ENCODE data around the gene NCS1. TPM values are rescaled to one million over a fixed set of nuclear protein-coding genes. Genes with fewer than 3 reads are reported as not detected.

The NCS1 gene
- total and polyA plus RNA-seq, 5 donors from 2014 or later: 0.22 TPM; not detected in 4

DNA sequence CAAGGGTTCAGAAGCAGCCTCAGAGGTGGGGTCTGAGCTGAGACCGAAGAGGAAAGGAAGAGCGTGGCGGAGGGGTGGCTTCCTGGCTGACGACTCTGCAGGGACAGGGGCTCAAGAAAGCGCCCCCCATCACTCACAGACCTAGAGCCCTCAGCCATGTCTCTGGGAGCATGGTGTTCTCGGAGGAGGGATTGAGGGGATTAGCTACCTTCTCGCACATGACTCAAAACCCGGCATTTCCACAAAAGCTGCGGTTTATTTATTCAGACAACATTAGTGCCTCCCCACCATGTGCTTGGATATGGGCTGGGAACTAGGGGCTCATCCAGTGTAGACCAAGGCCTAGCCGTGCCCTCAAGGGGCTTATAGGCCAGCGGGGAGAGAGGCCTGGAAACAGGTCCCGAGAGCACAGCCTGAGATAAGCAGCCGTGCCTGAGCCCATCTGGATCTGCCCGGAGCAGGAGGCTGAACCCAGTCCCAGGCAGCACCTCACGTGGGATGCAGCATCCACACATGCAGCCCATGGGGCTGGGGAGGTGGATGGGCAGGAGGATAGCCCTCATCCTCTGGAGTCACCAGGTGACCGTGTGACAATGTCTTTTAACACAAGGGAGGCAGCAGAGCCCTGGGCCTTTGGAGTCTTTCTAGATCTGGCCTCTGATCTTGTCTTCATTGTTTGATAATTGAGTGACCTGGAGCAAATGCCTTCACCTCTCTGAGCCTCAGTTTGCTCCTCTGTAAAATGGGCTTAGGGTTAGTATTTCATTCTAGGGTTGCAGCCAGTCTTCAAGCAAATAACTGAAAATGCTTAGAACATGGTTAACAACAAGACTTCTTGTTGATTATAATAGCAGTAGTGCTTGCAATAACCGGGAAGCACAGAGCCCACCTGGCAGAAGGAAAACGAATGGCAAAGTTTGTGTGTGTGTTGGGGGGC, 92.5 kb downstream of the NCS1 start:
- Histone ChIP-seq H3K27ac (ENCODE audit: insufficient read depth, low read length, poor library complexity, severe bottlenecking) (no peak overlapping the region), H3K4me1 (ENCODE audit: control insufficient read depth, insufficient read depth, low read length, poor library complexity, severe bottlenecking) (no peaks in the 10 kb centered on the region), H3K4me3 (ENCODE audit: low read depth, low read length) (no peak overlapping the region), H3K36me3 (ENCODE audit: control insufficient read depth, insufficient read depth, low read length) (no peaks in the 10 kb centered on the region), H3K27me3 (ENCODE audit: control insufficient read depth, insufficient read depth, low read length) (peaks cover 18% of the 10 kb centered on the region), H3K9me3 (ENCODE audit: control insufficient read depth in 2 of 2, low read length in 2 of 2) (no peaks in the 10 kb centered on the region)
- H3K27me3 Mint-ChIP-seq: peaks cover 58% of the 10 kb centered on the region
- DNase-seq (no peak), ATAC-seq (ENCODE audit: low read depth in 2 of 2) (no peak)
- H3K4me1 Mint-ChIP-seq: peaks cover 0 to 4% (median 1%) of the 10 kb centered on the region in 4 donors
- no peak overlapping the region for H3K27ac Mint-ChIP-seq
- no peaks in the 10 kb centered on the region for H3K36me3 Mint-ChIP-seq
- peaks cover 0 to 5% (median 0%) of the 10 kb centered on the region in 7 donors for H3K9me3 Mint-ChIP-seq
- H3K4me3 Mint-ChIP-seq: no peak overlapping the region

- Histone ChIP-seq H3K9me3 (ENCODE audit: control insufficient read depth in 2 of 2, low read length in 2 of 2) (no peaks in the 10 kb centered on the region), H3K27me3 (ENCODE audit: control insufficient read depth, insufficient read depth, low read length) (peaks cover 18% of the 10 kb centered on the region), H3K4me1 (ENCODE audit: control insufficient read depth, insufficient read depth, low read length, poor library complexity, severe bottlenecking) (no peaks in the 10 kb centered on the region), H3K27ac (ENCODE audit: insufficient read depth, low read length, poor library complexity, severe bottlenecking) (no peak within 1 kb of the TSS), H3K36me3 (ENCODE audit: control insufficient read depth, insufficient read depth, low read length) (no peaks in the 10 kb centered on the region), H3K4me3 (ENCODE audit: low read depth, low read length) (no peak within 1 kb of the TSS)
- Mint-ChIP-seq H3K36me3 (no peaks in the 10 kb centered on the region), H3K27me3 (peaks cover 62% of the 10 kb centered on the region), H3K9me3 (peaks cover 0 to 5% (median 0%) of the 10 kb centered on the region in 7 donors), H3K4me1 (peaks cover 0 to 4% (median 1%) of the 10 kb centered on the region in 4 donors), H3K27ac (no peak within 1 kb of the TSS), H3K4me3 (peak within 1 kb of the TSS in 1 of 4 donors; percentile 50)
- ATAC-seq (ENCODE audit: low read depth in 2 of 2) (no peak), DNase-seq (no peak)
Observed at GRCh38 chr9:130265431-130266235, 93.4 kb downstream of the NCS1 start, which contains the start of gene HMCN2. Gene HMCN2, plus strand, starts transcription at chr9:130265760. Its CDS starts 119 bp downstream, at chr9:130265879.

GRCh38 chr9:130266236-130267098, 94.3 kb downstream of the NCS1 start:
- no peak overlapping the region for H3K27ac Mint-ChIP-seq
- Histone ChIP-seq H3K27ac (ENCODE audit: insufficient read depth, low read length, poor library complexity, severe bottlenecking) (no peak overlapping the region), H3K4me3 (ENCODE audit: low read depth, low read length) (no peak overlapping the region), H3K9me3 (ENCODE audit: control insufficient read depth in 2 of 2, low read length in 2 of 2) (no peaks in the 10 kb centered on the region), H3K27me3 (ENCODE audit: control insufficient read depth, insufficient read depth, low read length) (peaks cover 21% of the 10 kb centered on the region), H3K36me3 (ENCODE audit: control insufficient read depth, insufficient read depth, low read length) (no peaks in the 10 kb centered on the region), H3K4me1 (ENCODE audit: control insufficient read depth, insufficient read depth, low read length, poor library complexity, severe bottlenecking) (no peaks in the 10 kb centered on the region)
- ATAC-seq (ENCODE audit: low read depth in 2 of 2) (no peak), DNase-seq (no peak)
- peaks cover 68% of the 10 kb centered on the region for H3K27me3 Mint-ChIP-seq
- peak overlapping the region in 2 of 4 donors; percentile 33 to 50 for H3K4me3 Mint-ChIP-seq
- H3K9me3 Mint-ChIP-seq: peaks cover 0 to 5% (median 0%) of the 10 kb centered on the region in 7 donors
- peaks cover 0 to 4% (median 1%) of the 10 kb centered on the region in 4 donors for H3K4me1 Mint-ChIP-seq
- no peaks in the 10 kb centered on the region for H3K36me3 Mint-ChIP-seq

DNA sequence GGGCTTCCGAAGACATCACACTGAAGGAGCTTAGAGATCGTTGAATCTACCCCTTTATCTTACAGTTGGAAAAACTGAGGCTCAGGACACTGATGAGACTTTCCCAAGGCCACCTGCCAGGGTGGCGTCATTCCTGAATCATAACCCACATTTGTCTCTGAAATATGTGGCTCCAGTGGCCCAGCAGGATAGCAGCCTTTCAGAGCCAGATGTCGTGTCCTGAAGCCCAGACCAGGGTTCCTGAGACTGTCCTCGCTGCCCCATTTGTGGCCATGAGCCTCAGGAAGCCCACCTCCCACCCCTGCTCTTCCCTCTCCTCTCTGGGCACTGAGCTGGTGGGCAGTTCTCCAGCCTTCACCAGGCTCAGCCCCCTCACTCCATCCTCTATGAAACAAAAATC, 95.7 kb downstream of the NCS1 start:
- Histone ChIP-seq H3K27ac (ENCODE audit: insufficient read depth, low read length, poor library complexity, severe bottlenecking) (no peak overlapping the region), H3K36me3 (ENCODE audit: control insufficient read depth, insufficient read depth, low read length) (no peaks in the 10 kb centered on the region), H3K4me1 (ENCODE audit: control insufficient read depth, insufficient read depth, low read length, poor library complexity, severe bottlenecking) (no peaks in the 10 kb centered on the region), H3K4me3 (ENCODE audit: low read depth, low read length) (no peak overlapping the region), H3K9me3 (ENCODE audit: control insufficient read depth in 2 of 2, low read length in 2 of 2) (no peaks in the 10 kb centered on the region), H3K27me3 (ENCODE audit: control insufficient read depth, insufficient read depth, low read length) (peaks cover 23% of the 10 kb centered on the region)
- Mint-ChIP-seq H3K4me1 (peaks cover 0 to 4% (median 1%) of the 10 kb centered on the region in 4 donors), H3K27me3 (peaks cover 71% of the 10 kb centered on the region), H3K9me3 (peaks cover 0 to 2% (median 0%) of the 10 kb centered on the region in 7 donors), H3K36me3 (no peaks in the 10 kb centered on the region), H3K4me3 (no peak overlapping the region), H3K27ac (no peak overlapping the region)
- ATAC-seq (ENCODE audit: low read depth in 2 of 2) (no peak), DNase-seq (no peak)

DNA sequence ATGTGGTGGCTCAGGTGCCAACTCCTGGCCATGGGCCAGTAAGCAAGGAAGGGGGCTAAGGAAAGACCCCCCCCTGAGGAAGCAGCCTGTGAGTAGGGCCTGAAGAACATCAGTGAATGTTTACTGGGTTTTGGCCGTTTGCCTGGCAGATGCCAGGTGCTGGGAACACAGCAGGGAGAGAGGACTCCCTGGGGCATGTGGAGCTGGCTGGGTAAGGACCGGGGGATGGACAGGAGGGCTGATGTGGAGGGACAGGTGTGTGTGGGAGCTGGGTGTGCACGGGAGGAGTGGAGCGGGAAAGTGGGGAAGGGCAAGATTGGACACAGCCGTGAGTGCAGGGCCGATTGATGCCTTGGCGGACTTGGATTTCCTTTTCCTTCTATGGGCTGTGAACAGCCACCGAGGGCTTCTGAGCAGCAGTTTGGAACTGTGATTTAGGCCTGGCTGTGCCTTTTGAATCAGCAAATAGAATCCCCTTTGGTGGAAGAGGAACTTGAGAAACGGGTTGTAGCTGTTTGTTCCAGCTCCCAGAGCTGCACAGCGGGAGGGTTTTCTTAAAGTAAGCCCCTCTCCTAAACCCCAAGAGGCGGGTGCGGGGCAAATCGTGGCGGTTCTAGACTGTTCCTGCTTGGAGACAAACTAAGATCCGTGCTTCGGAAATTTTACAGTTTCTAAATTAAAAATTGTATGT, 96.5 kb downstream of the NCS1 start:
- H3K9me3 Mint-ChIP-seq: peaks cover 0 to 2% (median 0%) of the 10 kb centered on the region in 7 donors
- peaks cover 71% of the 10 kb centered on the region for H3K27me3 Mint-ChIP-seq
- Histone ChIP-seq H3K9me3 (ENCODE audit: control insufficient read depth in 2 of 2, low read length in 2 of 2) (no peaks in the 10 kb centered on the region), H3K36me3 (ENCODE audit: control insufficient read depth, insufficient read depth, low read length) (no peaks in the 10 kb centered on the region), H3K27ac (ENCODE audit: insufficient read depth, low read length, poor library complexity, severe bottlenecking) (no peak overlapping the region), H3K4me1 (ENCODE audit: control insufficient read depth, insufficient read depth, low read length, poor library complexity, severe bottlenecking) (no peaks in the 10 kb centered on the region), H3K4me3 (ENCODE audit: low read depth, low read length) (no peak overlapping the region), H3K27me3 (ENCODE audit: control insufficient read depth, insufficient read depth, low read length) (peaks cover 17% of the 10 kb centered on the region)
- H3K36me3 Mint-ChIP-seq: no peaks in the 10 kb centered on the region
- ATAC-seq (ENCODE audit: low read depth in 2 of 2): no peak
- H3K27ac Mint-ChIP-seq: no peak overlapping the region
- no peak for DNase-seq
- H3K4me3 Mint-ChIP-seq: no peak overlapping the region
- H3K4me1 Mint-ChIP-seq: peaks cover 0 to 4% (median 1%) of the 10 kb centered on the region in 4 donors

DNA sequence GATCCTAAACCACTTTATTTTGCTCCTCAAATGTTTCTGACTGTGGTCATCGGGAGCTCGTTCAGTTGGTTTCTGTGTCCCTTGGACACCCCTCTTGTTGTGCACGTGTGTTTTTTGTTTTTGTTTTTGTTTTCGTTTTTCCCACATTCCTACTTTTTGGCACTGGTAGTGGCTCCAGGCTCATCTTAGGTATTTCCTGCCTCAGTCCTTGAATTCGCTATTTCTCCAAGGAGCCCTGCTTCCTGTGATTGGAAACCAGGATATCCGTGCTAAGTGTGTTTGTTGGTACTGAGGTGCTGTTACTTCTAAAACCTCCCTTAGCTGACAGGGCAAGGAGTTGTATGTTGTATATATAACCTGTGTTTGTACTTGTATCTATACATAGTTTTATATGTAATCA, 99.3 kb downstream of the NCS1 start:
- no peak for DNase-seq
- Histone ChIP-seq H3K4me3 (ENCODE audit: low read depth, low read length) (no peak overlapping the region), H3K9me3 (ENCODE audit: control insufficient read depth in 2 of 2, low read length in 2 of 2) (no peaks in the 10 kb centered on the region), H3K27ac (ENCODE audit: insufficient read depth, low read length, poor library complexity, severe bottlenecking) (no peak overlapping the region), H3K36me3 (ENCODE audit: control insufficient read depth, insufficient read depth, low read length) (no peaks in the 10 kb centered on the region), H3K4me1 (ENCODE audit: control insufficient read depth, insufficient read depth, low read length, poor library complexity, severe bottlenecking) (no peaks in the 10 kb centered on the region), H3K27me3 (ENCODE audit: control insufficient read depth, insufficient read depth, low read length) (peaks cover 9% of the 10 kb centered on the region)
- peaks cover 0 to 2% (median 0%) of the 10 kb centered on the region in 7 donors for H3K9me3 Mint-ChIP-seq
- H3K36me3 Mint-ChIP-seq: no peaks in the 10 kb centered on the region
- no peak overlapping the region for H3K4me3 Mint-ChIP-seq
- no peak for ATAC-seq (ENCODE audit: low read depth in 2 of 2)
- no peak overlapping the region for H3K27ac Mint-ChIP-seq
- peaks cover 62% of the 10 kb centered on the region for H3K27me3 Mint-ChIP-seq
- peaks cover 0 to 2% (median 1%) of the 10 kb centered on the region in 4 donors for H3K4me1 Mint-ChIP-seq
